Inflammatory macrophage (primary cell): Measurements from ENCODE around the gene GREB1.
A peak's percentile ranks its signal among the peaks of the same experiment; 100 is the strongest.

ENCODE experiments used
- DNase-seq, 2 donors: peaks; one replicate each; pipeline ENCODE4 v3.0.0-alpha.2; 2020 to 2022

Gene GREB1

GRCh38 chr2:11581124-11581796, 47.4 kb downstream of the GREB1 start:
- DNase-seq, result no peak

GRCh38 chr2:11581797-11582611, 48.2 kb downstream of the GREB1 start:
- DNase-seq, result no peak

- no peak for DNase-seq
Observed at GRCh38 chr2:11582612-11582861, 48.7 kb downstream of the GREB1 start.

GRCh38 chr2:11582862-11583752, 49.3 kb downstream of the GREB1 start:
- peak; percentile 57 to 68 for DNase-seq

GRCh38 chr2:11583840-11584524, 50.1 kb downstream of the GREB1 start:
- DNase-seq, result peak; percentile 93 to 97

- no peak for DNase-seq
Observed at GRCh38 chr2:11584525-11585056, 50.7 kb downstream of the GREB1 start.

GRCh38 chr2:11585071-11585470, 51.2 kb downstream of the GREB1 start:
- DNase-seq, result no peak

GRCh38 chr2:11588228-11589110, 54.6 kb downstream of the GREB1 start:
- DNase-seq, result no peak

- no peak for DNase-seq
Observed at GRCh38 chr2:11589316-11589940, 55.6 kb downstream of the GREB1 start.

- no peak for DNase-seq
Observed at GRCh38 chr2:11590193-11590592, 56.3 kb downstream of the GREB1 start.

- DNase-seq, result no peak
Observed at GRCh38 chr2:11591091-11591490, 57.2 kb downstream of the GREB1 start.

GRCh38 chr2:11592671-11593574, 59.1 kb downstream of the GREB1 start:
- DNase-seq, result no peak

GRCh38 chr2:11596801-11597200, 63.0 kb downstream of the GREB1 start:
- DNase-seq, result no peak

- DNase-seq, result no peak
Observed at GRCh38 chr2:11597538-11598225, 63.8 kb downstream of the GREB1 start.

GRCh38 chr2:11598228-11598731, 64.4 kb downstream of the GREB1 start:
- no peak for DNase-seq

GRCh38 chr2:11602563-11603204, 68.8 kb downstream of the GREB1 start:
- no peak for DNase-seq

GRCh38 chr2:11610624-11611242, 76.9 kb downstream of the GREB1 start:
- DNase-seq, result no peak

GRCh38 chr2:11611251-11611650, 77.4 kb downstream of the GREB1 start:
- no peak for DNase-seq
